SH-SY5Y (cell line): ENCODE results near the gene FMNL3.

Source experiments
- GATA2 ChIP-seq: IDR thresholded peaks from 2 replicates; pipeline ENCODE4 v1.6.1; 2011; ENCODE audit warnings: mild to moderate bottlenecking, low read depth, low read length
- GATA3 ChIP-seq: IDR thresholded peaks from 2 replicates; pipeline ENCODE4 v1.6.1; 2011; ENCODE audit warnings: low read depth, mild to moderate bottlenecking, low read length, moderate library complexity

GRCh38 chr12:49687941-49688340 is 19.3 kb downstream of the FMNL3 start:
- TF ChIP-seq GATA2 (no peak), GATA3 (no peak)
